A549 (cell line): ENCODE results near the gene GLB1L. TPM values are rescaled to one million over a fixed set of nuclear protein-coding genes. Genes with fewer than 3 reads are reported as not detected.

ENCODE experiments used
- ATAC-seq, 2 experiments: fragments of 200-7000 bp in 1 of 2; fragments of >200 bp in 1 of 2; cut with Nextera tagmentation in 1 of 2; cut with Tn5 transposase in 1 of 2; 3 replicates each; pipeline versions ENCODE4 v1.8.0 to v1.9.1; 2018 to 2020; ENCODE audit warnings: mild to moderate bottlenecking in 1 of 2, moderate library complexity in 1 of 2
- CTCF ChIA-PET: fragments of 300-600 bp; sonication (Branson Sonifier 250); formaldehyde crosslinking; extraction: SDS; loops from one replicate; lab custom pipeline; 2021; ENCODE audit warnings: antibody characterized with exemption, inconsistent platforms; lab: Yijun Ruan, JAX
- POLR2A ChIA-PET: fragments of 350-600 bp; formaldehyde crosslinking; extraction: SDS; loops from one replicate; lab custom pipeline; 2021; ENCODE audit warnings: antibody characterized with exemption, inconsistent platforms; lab: Yijun Ruan, JAX
- DNase-seq, 2 experiments: peaks; one replicate each; pipeline versions ENCODE4 v3.0.0 to v3.0.0-alpha.2; 2011 to 2016; ENCODE audit warnings: low read depth in 1 of 2, low spot score in 1 of 2
- FAIRE-seq: peaks from 2 replicates; lab custom pipeline; 2011; peaks lifted over from hg19 to GRCh38; lab: Jason Lieb, UNC
- H3K27ac ChIP-seq, 2 experiments: fragments of >200 bp; sonication (Bioruptor Twin); formaldehyde crosslinking; 3 replicates each; pipeline ENCODE4 v1.5.1; 2016 to 2017
- H3K4me1 ChIP-seq: fragments of >200 bp; sonication (Bioruptor Twin); formaldehyde crosslinking; 3 replicates; pipeline ENCODE4 v1.6.1; 2016
- H3K4me2 ChIP-seq: fragments of >200 bp; sonication (Bioruptor Twin); formaldehyde crosslinking; 3 replicates; pipeline ENCODE4 v1.6.1; 2016
- H3K4me3 ChIP-seq: fragments of >200 bp; sonication (Bioruptor Twin); formaldehyde crosslinking; 3 replicates; pipeline ENCODE4 v1.5.1; 2016
- H3K9me3 ChIP-seq: fragments of >200 bp; sonication (Bioruptor Twin); formaldehyde crosslinking; 3 replicates; pipeline ENCODE4 v1.6.1; 2016
- BCL3 ChIP-seq: fragments of >200 bp; sonication (Bioruptor Twin); formaldehyde crosslinking; IDR thresholded peaks from 3 replicates; pipeline ENCODE4 v1.6.1; 2016
- BHLHE40 ChIP-seq: IDR thresholded peaks from 2 replicates; pipeline ENCODE4 v1.6.1; 2012; ENCODE audit warnings: low read depth, low read length, inconsistent platforms
- CBX2 ChIP-seq: fragments of 200-600 bp; sonication (generic); IDR thresholded peaks from 2 replicates; pipeline ENCODE4 v1.6.1; 2016; ENCODE audit warnings: low read depth, mild to moderate bottlenecking, borderline replicate concordance
- CBX8 ChIP-seq: fragments of 200-600 bp; sonication (generic); IDR thresholded peaks from 2 replicates; pipeline ENCODE4 v1.6.1; 2016
- CEBPB ChIP-seq, 2 experiments: fragments of >200 bp in 1 of 2; sonication (Bioruptor Twin) in 1 of 2; formaldehyde crosslinking in 1 of 2; IDR thresholded peaks; 2 replicates each; pipeline ENCODE4 v1.6.1; 2012 to 2016
- E2F6 ChIP-seq: IDR thresholded peaks from 2 replicates; pipeline ENCODE4 v1.6.1; 2012; ENCODE audit warnings: low read depth, borderline replicate concordance
- EHF ChIP-seq: fragments of 250-450 bp; sonication (Bioruptor Pico); IDR thresholded peaks from 2 replicates; pipeline ENCODE4 v1.5.0; 2020; ENCODE audit warnings: mild to moderate bottlenecking
- ESRRA ChIP-seq: fragments of 150-350 bp; IDR thresholded peaks from 2 replicates; pipeline ENCODE4 v1.6.1; 2014; ENCODE audit warnings: mild to moderate bottlenecking, low read length, borderline replicate concordance
- FOSL2 ChIP-seq, 2 experiments: fragments of 450-650 bp in 1 of 2; fragments of >200 bp in 1 of 2; sonication (Bioruptor Twin) in 1 of 2; formaldehyde crosslinking; IDR thresholded peaks; 2 replicates each; pipeline versions ENCODE4 v1.5.0 to v1.6.1; 2016 to 2020; ENCODE audit warnings: mild to moderate bottlenecking in 1 of 2, moderate library complexity in 1 of 2
- GATA3 ChIP-seq: IDR thresholded peaks from 2 replicates; pipeline ENCODE4 v1.6.1; 2012; ENCODE audit warnings: borderline replicate concordance
- HES2 ChIP-seq: fragments of >200 bp; sonication (Bioruptor Twin); formaldehyde crosslinking; IDR thresholded peaks from 2 replicates; pipeline ENCODE4 v1.6.1; 2016
- HMGXB4 ChIP-seq: fragments of 250-450 bp; sonication (Bioruptor Pico); IDR thresholded peaks from 2 replicates; pipeline ENCODE4 v1.5.0; 2021; ENCODE audit warnings: mild to moderate bottlenecking, moderate library complexity, borderline replicate concordance
- HOXA7 ChIP-seq: fragments of 250-450 bp; sonication (Bioruptor Pico); IDR thresholded peaks from 2 replicates; pipeline ENCODE4 v1.5.0; 2020; ENCODE audit warnings: mild to moderate bottlenecking, moderate library complexity
- HOXB5 ChIP-seq: fragments of 250-450 bp; sonication (Bioruptor Pico); IDR thresholded peaks from 2 replicates; pipeline ENCODE4 v1.5.0; 2020; ENCODE audit warnings: mild to moderate bottlenecking, moderate library complexity
- JUN ChIP-seq, 2 experiments: fragments of >200 bp; sonication (Bioruptor Twin); formaldehyde crosslinking; IDR thresholded peaks; 2 replicates in 1 of 2; 3 replicates in 1 of 2; pipeline ENCODE4 v1.6.1; 2016 to 2017
- JUNB ChIP-seq: fragments of >200 bp; sonication (Bioruptor Twin); formaldehyde crosslinking; IDR thresholded peaks from 2 replicates; pipeline ENCODE4 v1.6.1; 2016
- KDM1A ChIP-seq: fragments of 200-600 bp; sonication (generic); IDR thresholded peaks from 2 replicates; pipeline ENCODE4 v1.6.1; 2016; ENCODE audit warnings: low read depth, mild to moderate bottlenecking
- MAX ChIP-seq: IDR thresholded peaks from 2 replicates; pipeline ENCODE4 v1.6.1; 2012
- MAZ ChIP-seq: fragments of 150-350 bp; IDR thresholded peaks from 2 replicates; pipeline ENCODE4 v1.6.1; 2014; ENCODE audit warnings: antibody characterized with exemption, low read depth, low read length, borderline replicate concordance
- MYC ChIP-seq: IDR thresholded peaks from 2 replicates; pipeline ENCODE4 v1.6.1; 2012; ENCODE audit warnings: mild to moderate bottlenecking, inconsistent platforms, low read length, improper control_type of control experiment, borderline replicate concordance
- NPAS2 ChIP-seq: fragments of 250-450 bp; sonication (Bioruptor Pico); IDR thresholded peaks from 2 replicates; pipeline ENCODE4 v1.8.0; 2022; ENCODE audit warnings: mild to moderate bottlenecking, moderate library complexity, borderline replicate concordance
- PBX3 ChIP-seq: IDR thresholded peaks from 2 replicates; pipeline ENCODE4 v1.6.1; 2012
- PHF8 ChIP-seq: fragments of 200-600 bp; sonication (generic); IDR thresholded peaks from 2 replicates; pipeline ENCODE4 v1.6.1; 2016; ENCODE audit warnings: low read depth, mild to moderate bottlenecking, antibody characterized with exemption, moderate library complexity, borderline replicate concordance
- POLR2A ChIP-seq: IDR thresholded peaks from 2 replicates; pipeline ENCODE4 v1.6.1; 2012; ENCODE audit warnings: mild to moderate bottlenecking, low read length
- POLR2AphosphoS2 ChIP-seq: conservative IDR thresholded peaks from 2 replicates; pipeline ENCODE4 v1.6.1; 2012; ENCODE audit warnings: low read length, improper control_type of control experiment, inconsistent platforms
- RCOR1 ChIP-seq: fragments of 150-350 bp; IDR thresholded peaks from 2 replicates; pipeline ENCODE4 v1.6.1; 2014; ENCODE audit warnings: antibody characterized with exemption, low read length, low read depth
- RFX5 ChIP-seq: fragments of 450-650 bp; IDR thresholded peaks from 2 replicates; pipeline ENCODE4 v1.7.1; 2014; ENCODE audit warnings: antibody characterized with exemption, mild to moderate bottlenecking, moderate library complexity
- SREBF2 ChIP-seq: fragments of 450-650 bp; IDR thresholded peaks from 2 replicates; pipeline ENCODE4 v1.6.1; 2014; ENCODE audit warnings: mild to moderate bottlenecking, moderate library complexity
- TP53 ChIP-seq: fragments of 250-450 bp; sonication (Bioruptor Pico); IDR thresholded peaks from 2 replicates; pipeline ENCODE4 v1.5.0; 2021; ENCODE audit warnings: mild to moderate bottlenecking, moderate library complexity
- ZFP36 ChIP-seq: fragments of 450-650 bp; IDR thresholded peaks from 2 replicates; pipeline ENCODE4 v1.6.1; 2014; ENCODE audit warnings: borderline replicate concordance; ENCODE audit not compliant: partially characterized antibody
- ZSCAN20 ChIP-seq: fragments of 250-450 bp; sonication (Bioruptor Pico); IDR thresholded peaks from 2 replicates; pipeline ENCODE4 v1.8.0; 2022; ENCODE audit warnings: mild to moderate bottlenecking, moderate library complexity
- WGBS: methylation state at CpG from one replicate; pipeline ENCODE4 v1.1.6; 2017; ENCODE audit errors: missing lambda C conversion rate; 5-methylcytosine and 5-hydroxymethylcytosine counted together
- polyA plus RNA-seq, 4 experiments: library from polyadenylated mRNA; depleted of rRNA in 3 of 4; stranded (reverse); fragments of >200 nt; fragmentation: RNase III in 1 of 4; extraction: RNeasy Plus Mini Kit Qiagen cat#74134 plus additional on column Dnase treatment in 1 of 4; gene quantifications; 2 replicates in 3 of 4; 3 replicates in 1 of 4; pipeline ENCODE4 v1.2.3, GENCODE V29; 2011 to 2017

Gene GLB1L
- polyA plus RNA-seq, 2 of the 4 experiments (the other 2 are of a cell fraction) = 5.9 to 8.7 TPM

- peak overlapping the region; percentile 91 for H3K4me2 ChIP-seq
- no peaks in the 10 kb centered on the region for H3K9me3 ChIP-seq
- H3K4me1 ChIP-seq = peaks cover 19% of the 10 kb centered on the region
- 2% methylated on average over 18 of the region's 24 CpGs for WGBS
- FAIRE-seq (no peak), ATAC-seq (peak; percentile 44 to 51), DNase-seq (no peak)
- H3K27ac ChIP-seq = peak overlapping the region; percentile 81 to 95
- TF ChIP-seq E2F6 (peak; percentile 40; the same call in 1 of the 2 replicates), CBX8 (no peak), JUN (IDR thresholded peaks at IDR 0.05) (peak in 1 of 2 experiments; percentile 15; a peak in 2 of 5 replicates)
- peak overlapping the region; percentile 85 for H3K4me3 ChIP-seq
- ChIA-PET POLR2A (interaction anchor here (1.0 to 2.6 kb wide), 10 partner anchors 9 to 65 kb away, joined by 3 to 19 read pairs (median 8); partner anchors contain the start of genes DNAJB2, GLB1L, STK16 and TUBA4B), CTCF (interaction anchor here (0.7 to 9.4 kb wide), 14 partner anchors 9 to 378 kb away, joined by 3 to 86 read pairs (median 4); partner anchors contain the start of genes DNAJB2 and TUBA4A)
Measured at GRCh38 chr2:219230059-219230540, 15.1 kb downstream of the GLB1L start.

- DNase-seq (peak; percentile 97 to 99), ATAC-seq (peak; percentile 96 to 99), FAIRE-seq (no peak)
- Histone ChIP-seq H3K9me3 (no peaks in the 10 kb centered on the region), H3K4me1 (peaks cover 19% of the 10 kb centered on the region), H3K4me3 (peak within 1 kb of the TSS; percentile 85), H3K4me2 (peak within 1 kb of the TSS; percentile 98), H3K27ac (peak within 1 kb of the TSS; percentile 82 to 95)
- under 1% methylated on average over 29 of the region's 80 CpGs for WGBS
- ChIA-PET CTCF (interaction anchor here (0.8 to 9.4 kb wide), 14 partner anchors 9 to 137 kb away, joined by 3 to 86 read pairs (median 4); partner anchors contain the start of genes DNAJB2 and TUBA4A), POLR2A (interaction anchor here (0.7 to 2.6 kb wide), 14 partner anchors 8 to 171 kb away, joined by 3 to 19 read pairs (median 5); partner anchors contain the start of genes DNAJB2, GLB1L, STK16 and TUBA4A)
- TF ChIP-seq ESRRA (no peak), SREBF2 (no peak), BHLHE40 (no peak), PBX3 (peak; percentile 99), ZFP36 (no peak), MAZ (no peak), FOSL2 (IDR thresholded peaks at IDR 0.05) (no peak), FOSL2 (CRISPR knock-in tag; IDR thresholded peaks at IDR 0.05) (peak; percentile 0; the same call in 1 of the 2 replicates), GATA3 (0 out of 2 replicates have a peak, but pooled peaks have one; percentile 1), BCL3 (0 out of 3 replicates have a peak, but pooled peaks have one; percentile 49), EHF (CRISPR knock-in tag) (no peak), HOXA7 (CRISPR knock-in tag) (no peak), TP53 (CRISPR knock-in tag) (no peak), JUN (IDR thresholded peaks at IDR 0.05) (peak; percentile 49 to 65; a peak in 2 of 5 replicates), KDM1A (no peak), PHF8 (peak; percentile 88), HMGXB4 (CRISPR knock-in tag) (no peak), POLR2A (peak; percentile 53), RCOR1 (no peak), NPAS2 (no peak), HES2 (no peak), MAX (peak; percentile 52), JUNB (no peak), MYC (0 out of 2 replicates have a peak, but pooled peaks have one; percentile 23), CEBPB (IDR thresholded peaks at IDR 0.05) (peak; percentile 32 to 44; a peak in 2 of 4 replicates), POLR2AphosphoS2 (no peak), HOXB5 (peak; percentile 78; the same call in 1 of the 2 replicates), RFX5 (peak; percentile 60; the same call in 1 of the 2 replicates), CBX2 (no peak), ZSCAN20 (CRISPR knock-in tag) (no peak; the same call in 1 of the 2 replicates)
Measured at GRCh38 chr2:219229305-219230058, 15.8 kb downstream of the GLB1L start, which contains the start of the genes ANKZF1 and ATG9A. Gene ANKZF1, plus strand, starts transcription at chr2:219229806. Its CDS starts 452 bp downstream, at chr2:219230258. Gene ATG9A, minus strand, starts transcription at chr2:219229636. Its CDS starts 1,612 bp downstream, at chr2:219228024.
